HG02981 (cell line): ENCODE results near the gene PTPN20.
A peak's percentile ranks its signal among the peaks of the same experiment; 100 is the strongest.

Source experiments
- ATAC-seq: cut with Tn5 transposase; IDR thresholded peaks from one replicate; pipeline ENCODE4 v1.9.1; 2021; ENCODE audit warnings: mild to moderate bottlenecking, moderate library complexity; ENCODE audit not compliant: unreplicated experiment

PTPN20 gene

DNA sequence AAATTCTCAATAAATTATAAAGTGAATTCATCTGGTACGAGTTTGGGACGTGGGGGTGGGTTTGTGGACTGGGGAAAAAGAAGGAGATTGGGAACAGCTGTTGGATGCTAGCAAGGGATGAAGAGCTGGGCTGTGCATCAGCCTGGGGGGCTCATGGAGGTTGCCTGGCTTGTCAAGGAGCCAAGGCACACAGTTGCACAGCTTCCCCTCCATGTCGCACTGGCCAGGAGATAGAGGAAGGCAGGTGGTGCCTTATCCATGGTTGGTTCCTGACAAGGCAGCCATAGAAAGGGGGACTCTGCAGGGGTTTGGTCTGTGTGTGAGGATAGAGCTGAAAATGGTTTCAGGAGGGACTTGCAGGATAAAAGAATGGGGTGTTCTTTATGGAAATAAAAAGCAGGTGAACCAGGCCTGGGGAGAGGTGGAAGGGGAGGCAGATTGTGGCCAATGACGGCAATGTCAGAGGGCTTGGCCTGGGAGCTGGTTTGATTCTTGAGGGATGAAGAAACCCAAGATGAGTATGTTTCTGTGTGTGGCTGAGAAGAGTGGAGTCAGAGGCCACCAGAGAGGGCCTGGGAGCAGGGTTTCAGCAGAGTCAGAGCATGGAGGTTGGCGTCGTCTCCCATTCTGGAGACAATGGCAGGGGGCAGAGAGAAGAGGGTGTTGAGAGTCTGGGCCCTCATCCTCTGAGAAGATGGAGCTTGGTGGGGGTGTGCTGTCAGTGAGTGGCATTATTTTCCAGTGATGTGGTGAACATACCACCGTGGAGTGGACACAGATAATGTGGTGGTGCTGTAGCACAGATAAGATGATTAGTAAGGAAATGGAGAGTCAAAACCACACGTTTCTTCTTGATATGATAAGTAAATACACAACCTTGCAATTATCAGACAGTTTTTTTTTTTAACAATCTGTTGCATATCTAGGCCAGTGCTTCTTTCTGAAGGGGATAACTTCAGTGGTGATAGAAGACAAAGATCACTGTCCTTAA is 108.2 kb downstream of the PTPN20 start:
- ATAC-seq = no peak

DNA sequence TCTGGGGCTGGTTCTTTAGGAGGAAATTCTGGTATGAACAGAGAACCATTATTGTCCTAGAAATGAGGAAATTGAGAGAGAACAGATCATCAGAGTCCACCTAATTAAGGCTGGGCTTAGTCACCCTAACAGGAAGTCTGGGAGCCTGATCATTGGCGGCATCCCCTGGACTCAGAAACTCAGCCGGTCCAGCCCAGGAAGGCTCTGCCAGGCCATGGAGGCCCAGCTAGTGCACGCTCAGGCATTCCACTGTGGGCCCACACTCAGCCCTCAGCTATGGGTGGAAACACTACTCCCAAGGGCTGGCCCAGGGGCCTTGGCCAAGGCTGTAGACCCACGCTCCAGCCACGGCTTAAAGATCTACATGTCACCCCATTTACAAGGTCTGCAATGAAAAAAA is 109.2 kb downstream of the PTPN20 start:
- no peak for ATAC-seq

DNA sequence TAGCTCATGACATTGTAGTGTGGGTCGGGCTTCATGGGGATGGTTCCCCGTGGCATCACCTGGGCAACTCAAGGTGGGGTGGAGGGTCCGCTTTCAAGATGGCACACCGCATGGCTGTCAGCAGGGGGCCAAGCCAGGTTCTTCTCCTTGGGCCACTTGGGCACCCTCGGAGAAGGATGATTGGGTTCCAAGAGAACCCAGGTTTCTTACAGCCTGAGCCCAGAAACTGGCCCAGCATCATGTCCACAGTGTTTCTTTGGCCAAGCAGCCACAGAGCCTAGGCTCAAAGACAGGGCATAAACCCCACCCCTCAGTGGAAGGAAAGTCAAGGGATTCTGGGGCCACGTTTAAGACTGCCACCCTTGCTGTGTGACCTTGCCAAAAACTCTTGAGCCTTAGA is 110.6 kb downstream of the PTPN20 start:
- ATAC-seq = no peak

DNA sequence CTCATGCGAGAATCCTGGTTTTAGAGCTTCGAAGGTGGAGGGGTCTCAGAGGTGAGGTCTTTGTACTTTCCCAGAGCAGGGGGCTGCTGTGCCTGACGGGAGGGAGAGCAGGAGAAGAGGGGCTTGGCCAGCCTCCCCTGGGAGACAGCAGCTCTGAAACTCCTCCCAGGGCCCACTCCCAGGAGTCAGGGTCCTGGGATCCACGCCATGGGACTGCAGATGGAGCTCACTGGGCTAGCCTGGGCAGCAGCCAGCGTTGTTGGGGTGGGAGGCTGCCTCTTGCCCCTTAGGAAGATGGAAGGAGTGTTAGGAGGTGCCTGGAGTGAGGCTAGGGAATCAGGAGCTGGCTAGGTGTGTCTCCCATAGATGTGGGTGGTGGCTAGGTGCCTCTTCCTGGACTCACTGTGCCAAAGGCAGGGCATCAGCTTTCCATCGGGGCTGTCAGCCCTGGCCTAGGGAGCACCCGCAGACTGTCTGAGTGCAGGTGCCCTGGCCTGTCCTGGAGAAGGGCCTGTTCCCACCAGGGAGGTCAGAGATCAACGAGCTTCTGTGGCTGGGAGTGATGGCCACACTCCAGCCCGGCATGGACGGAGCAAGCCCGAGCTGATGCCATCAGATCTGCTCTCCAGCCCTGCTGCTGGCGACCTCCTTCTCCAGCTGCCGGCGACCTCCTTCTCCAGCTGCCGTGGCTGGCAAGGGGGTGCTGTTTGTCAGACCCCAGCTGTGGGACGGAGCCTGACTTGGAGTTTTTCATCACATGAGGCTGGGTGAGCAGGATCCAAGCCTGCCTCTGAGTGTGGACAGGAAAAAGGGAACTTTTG is 111.3 kb downstream of the PTPN20 start:
- no peak for ATAC-seq

DNA sequence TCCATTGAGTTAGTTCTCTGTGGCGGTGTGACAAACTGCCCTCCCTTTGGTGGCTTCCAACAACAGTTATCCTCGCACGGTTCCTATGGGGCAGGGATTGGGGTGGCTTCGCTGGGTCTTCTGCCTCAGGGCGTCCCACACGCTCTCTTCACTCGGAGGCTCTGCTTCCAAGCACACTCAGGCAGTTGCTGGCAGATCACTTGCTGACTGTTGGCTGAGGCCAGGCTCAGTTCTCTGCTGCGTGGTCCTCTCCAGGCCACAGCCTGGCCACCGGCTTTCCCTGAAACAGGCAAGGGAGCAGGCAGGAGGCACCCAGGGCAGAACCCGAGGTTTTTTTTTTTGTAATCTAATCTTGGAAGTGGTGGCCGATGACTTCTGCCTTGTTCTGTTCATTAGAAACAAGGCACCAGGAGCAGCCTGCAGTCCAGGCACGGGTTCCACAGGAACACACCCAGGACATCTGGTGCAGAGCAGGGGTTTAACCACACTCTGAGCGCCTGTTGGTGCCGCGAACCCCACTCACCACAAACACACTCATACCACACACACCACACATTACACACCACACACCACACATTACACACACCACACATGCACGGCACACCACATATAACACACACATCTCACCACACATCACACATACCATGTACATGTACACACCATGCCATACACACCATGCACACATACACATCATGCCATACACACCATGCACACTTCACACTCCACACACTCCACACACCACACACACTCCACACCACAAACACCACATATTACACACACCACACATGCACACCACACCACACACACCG is 112.2 kb downstream of the PTPN20 start:
- ATAC-seq = no peak

DNA sequence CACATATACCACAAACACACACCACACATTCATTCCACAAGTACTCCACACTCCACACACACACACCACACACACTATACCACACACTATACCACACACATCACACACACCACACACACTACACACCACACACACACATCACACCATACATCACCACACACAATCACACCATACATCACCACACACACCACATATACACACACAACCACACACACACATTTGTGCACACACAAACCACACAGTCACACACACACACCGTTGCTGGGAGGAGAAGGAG is 112.8 kb downstream of the PTPN20 start:
- no peak for ATAC-seq

DNA sequence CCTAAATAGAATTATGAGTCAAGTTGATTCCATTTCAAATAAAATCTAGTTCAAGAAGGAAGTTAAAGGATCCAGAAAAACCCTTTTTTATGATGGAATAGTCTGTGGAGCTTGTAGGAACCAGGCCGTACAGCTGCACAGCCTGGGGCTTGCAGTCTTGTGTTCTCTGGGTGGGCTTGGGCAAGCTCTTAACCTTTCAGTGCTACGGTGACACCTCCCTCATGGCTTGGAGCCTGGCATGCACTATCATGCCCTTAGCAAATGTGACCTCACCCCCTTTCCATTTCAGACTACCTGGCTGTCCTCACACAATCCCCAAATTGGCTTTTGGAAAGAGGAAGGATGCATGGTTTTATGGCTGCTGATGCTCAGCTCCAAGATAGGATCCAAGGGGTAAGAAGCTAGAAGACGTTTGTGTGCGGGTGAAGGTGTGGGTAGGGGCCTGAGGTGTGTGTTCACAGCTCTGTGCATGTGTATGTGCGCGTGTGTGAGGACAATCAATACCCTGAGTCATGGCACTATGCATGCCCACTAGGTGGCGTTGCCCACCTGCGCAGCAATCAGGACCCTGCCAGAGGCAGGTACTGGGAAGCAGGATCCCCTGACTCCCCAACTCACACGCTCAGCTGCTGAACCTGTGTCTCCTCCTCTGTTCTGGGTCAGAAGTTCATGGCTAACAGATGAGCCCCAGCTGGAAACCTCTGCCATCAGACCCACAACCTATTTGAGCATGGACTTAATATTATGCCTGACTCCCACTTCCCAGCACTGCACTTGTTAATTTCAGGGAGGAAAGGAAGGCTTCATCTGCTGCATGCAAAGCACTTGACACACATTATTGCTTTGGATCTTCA is 113.4 kb downstream of the PTPN20 start:
- peak; percentile 69 for ATAC-seq

DNA sequence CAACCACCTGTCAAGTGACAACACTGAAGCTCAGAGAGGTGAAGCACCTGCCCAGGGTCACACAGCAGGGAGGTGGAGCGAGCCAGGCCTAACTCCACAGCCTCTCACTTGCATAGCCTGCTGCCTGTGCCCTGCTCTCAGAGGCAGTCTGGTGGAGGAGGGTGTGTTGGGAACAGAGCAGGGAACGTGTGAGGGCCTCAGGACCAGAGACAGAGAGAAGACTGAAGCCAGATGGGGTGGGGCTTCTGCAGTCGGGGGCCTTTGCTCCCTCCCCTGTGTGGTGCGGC is 114.0 kb downstream of the PTPN20 start:
- no peak for ATAC-seq

DNA sequence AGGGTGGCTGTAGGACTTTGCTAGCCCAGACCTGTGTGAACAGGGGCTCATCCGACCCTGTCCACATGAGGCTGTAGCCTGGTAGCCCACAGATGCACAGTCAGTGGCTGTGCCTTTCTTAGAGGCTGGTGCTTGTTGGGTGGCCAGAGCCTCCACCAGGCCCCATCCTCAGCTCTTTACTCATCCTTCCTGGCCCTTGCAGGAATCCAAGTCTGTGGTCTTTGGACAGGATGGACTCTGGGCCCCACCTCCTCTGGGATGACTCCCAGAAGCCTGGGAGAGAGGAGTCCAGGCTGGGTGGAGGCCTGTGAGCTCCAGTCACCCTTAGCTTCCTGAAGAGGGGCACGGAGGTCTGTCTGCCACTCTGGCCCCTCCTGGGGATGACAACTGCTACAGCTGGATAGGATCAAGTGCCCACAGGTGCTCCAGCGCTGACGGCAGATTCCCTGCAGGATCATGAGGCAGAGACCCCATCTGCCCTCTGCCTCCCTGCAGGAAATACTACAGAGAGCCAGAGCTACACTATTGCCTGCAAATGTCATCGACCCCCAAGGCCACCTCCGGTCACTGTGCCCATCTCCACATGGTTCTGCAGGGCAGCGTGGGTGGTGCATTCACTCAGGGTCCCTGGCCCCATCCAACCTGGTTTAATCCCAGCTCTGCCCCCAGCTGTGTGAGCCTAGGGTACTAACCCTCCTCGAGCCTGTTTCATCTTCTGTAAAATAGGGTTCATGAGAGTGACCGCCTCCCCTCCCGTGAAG is 114.5 kb downstream of the PTPN20 start:
- ATAC-seq = no peak

DNA sequence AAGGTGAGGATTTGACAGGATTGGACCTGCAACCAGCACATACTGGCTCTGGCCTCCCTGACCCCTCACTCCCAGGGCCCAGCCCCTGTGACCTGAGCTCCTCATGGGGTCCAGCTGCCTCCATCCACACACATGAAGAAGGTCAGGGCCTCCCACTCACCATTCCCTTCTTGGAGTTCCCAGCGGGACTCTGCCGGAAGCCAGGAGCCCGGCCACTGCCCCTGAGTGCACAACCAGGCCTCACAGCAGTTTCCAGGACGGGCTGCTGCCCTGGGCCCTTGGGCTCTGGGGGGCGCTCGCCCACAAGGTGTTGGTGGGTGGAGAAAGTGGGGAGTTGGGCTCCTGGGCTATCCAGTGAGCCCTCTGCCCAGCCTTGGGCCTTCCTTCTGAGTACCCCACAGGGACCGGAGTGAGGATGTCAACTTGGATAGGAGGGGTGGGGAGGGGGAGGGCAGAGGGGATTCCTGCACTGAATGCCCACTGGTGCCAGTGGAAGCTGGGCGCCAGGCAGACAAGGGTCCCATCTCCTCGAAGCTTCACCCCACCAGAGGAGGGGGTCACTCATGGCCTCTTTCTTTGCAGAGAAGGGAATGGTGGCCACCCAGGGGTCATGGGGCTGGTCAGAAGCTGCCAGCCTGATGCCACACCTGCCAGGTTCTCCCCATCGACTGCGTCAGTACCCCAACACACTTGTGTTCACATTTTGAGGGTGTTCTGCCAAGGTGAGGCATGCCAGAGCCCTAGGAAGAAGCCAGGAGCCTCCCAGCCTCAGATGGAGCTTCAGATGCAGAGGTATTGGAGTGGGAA is 115.3 kb downstream of the PTPN20 start:
- no peak for ATAC-seq

DNA sequence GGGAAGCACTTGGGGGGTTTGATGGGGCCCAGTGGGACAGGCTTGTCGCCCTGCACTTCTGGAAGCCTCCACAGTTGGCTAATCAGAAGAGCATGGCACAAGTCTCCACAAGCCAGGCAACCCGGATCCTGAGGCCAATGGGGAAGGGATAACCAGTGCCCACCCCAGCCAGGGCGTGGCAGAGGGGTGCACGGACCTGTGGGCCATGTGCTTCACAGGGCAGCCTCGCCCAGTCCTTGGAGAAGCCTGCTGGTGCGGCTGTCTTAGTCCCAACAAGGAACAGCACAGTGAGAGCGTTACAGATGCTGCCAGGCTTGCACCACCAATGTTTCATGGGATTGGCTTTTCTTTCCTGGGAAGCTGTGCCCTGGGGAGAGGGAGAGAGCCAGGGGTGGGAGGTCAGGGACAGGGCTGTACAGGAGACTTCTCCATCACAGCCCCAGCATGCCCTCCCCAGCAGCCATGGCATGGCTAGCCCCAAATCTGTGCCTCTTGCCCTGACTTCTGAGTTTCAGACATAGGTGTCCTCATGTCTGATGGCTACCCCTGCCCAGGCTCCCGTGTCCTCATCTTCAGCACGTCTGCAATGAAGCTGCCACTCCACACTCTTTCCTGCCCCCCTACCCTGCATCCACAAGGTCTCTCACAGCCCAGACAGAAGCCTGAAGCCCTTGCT is 116.0 kb downstream of the PTPN20 start:
- no peak for ATAC-seq

DNA sequence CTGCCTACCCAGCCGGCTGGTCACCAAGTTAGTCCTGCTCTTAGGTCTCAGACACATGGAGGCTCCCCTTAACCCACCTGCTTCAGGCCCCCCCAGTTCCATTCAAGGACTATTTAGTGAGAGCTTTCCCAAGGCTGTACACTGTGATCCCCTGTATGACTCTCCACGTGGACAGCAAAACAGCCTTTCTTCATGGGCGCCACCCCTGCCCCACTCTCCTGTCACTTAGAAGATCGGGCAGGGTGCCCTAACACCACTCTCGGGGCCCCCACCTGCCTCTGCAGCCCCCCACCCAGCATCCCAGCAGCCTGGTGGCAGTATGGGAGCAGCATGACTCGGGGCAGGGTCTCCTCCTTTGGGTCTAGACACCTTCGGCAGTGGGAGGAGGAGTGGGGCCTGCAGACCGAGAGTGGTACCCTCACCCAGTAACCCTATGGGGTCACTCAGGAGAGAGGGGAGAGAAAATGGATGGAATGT is 116.6 kb downstream of the PTPN20 start:
- ATAC-seq = no peak

DNA sequence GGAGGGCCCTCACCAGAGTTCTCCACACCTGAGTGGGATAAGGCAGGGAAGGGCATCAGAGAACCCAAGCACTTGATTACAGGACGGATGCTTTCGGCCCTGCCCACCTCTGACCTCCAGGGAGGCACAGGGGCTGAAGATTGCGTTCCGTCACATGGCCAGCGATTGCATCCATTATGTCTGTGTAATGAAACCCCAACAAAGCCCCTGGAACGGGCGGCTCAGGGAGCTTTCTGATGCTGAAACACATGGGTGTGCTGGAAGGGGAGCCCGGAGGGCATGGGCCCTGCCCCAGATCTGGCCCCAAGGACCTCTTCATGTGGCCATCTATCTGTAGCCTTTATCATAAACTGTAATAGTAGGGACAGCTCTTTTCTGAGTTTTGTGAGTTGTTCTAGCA is 117.2 kb downstream of the PTPN20 start:
- ATAC-seq = no peak

DNA sequence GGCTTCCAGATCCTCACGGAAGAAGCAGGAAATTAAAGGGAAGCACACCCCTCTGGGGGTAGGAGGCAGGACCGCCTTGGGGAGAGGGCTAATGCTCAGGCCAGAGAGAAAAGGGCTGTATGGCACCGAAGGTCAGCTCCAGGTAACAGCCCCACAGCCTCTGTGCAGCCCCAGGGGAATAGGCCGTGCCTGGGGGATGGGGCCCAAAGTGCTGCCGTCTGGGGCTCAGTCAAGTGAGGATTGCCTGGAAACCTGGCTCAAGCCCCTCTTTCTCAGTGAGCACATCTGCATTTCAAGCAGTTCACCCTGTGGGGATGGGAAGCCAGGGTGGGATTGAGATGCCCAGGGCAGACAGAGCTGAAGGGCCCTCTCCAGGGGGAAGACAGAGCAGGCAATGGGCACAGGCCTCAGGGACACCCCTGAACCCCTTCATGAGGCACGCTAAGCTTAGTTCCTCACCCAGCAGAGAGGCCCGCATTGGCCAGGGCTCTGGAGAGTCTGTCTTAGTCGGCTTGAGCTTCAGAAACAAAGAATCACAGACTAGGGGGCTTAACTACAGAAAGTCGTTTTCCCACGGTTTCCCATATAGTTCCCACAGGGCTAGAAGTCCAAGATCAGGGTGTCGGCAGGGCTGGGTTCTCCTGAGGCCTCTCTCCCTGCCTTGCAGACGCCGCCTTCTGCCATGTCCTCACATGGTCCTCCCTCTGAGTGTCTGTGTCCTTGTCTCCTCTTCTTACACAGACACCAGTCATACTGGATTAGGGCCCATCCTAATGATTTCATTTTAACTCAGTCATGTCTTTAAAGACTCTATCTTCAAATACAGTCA is 118.2 kb downstream of the PTPN20 start:
- ATAC-seq = no peak

DNA sequence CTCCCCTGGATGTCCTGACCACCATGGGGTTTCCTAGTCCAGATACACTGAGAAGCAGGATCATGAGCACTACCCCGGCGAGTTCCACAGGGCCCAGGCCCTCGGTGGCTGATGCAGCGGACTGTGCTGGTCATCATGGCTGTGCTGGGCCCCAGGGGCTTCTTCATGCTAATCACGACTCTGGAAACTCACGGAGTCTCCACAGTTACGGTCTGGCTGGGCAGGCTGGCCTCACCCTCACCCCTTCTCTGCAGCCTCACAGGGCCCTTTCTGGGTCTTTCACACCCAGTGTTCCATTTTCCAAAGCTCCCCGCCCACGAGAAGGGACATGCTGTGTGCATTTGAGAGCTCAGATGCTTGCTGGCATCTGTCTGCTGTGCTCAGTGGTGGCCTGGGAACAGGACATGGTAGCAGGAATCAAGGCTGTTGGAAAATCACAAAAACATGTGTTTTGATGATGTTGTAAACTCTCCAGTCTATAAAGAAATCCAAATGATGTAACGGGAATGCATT is 119.0 kb downstream of the PTPN20 start:
- no peak for ATAC-seq

DNA sequence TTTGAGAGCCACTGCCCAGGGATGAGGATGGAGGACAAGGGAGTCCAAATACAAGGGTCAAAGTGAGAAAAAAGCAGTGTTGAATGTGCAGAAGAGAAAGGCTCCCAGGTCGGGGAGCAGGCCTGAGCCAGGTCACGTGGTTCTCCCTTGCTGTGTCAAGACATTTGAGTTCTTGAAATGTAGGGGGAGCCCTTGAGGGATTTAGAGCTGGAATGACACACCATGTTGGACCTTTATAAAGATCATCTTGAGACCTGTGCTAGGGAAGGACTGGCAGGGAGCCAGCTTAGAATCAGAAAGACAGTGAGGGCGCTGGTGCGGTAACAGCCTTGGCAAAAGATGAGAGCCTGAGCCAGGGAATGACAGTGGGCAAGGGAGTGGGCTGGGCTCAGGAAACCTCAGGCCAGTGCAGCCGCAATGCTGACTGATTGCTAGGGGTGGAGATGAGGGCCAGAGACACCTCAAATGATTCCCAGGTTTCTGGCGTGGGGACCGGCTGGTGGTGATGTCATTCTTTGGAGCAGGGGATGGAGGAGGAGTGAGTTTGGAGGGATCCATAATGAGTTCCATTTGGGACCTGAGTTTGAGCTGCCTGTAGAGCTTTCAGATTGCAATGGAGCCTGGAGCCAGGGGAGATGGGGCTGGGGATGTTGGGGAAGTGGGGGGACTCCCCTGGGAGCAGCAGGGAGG is 120.1 kb downstream of the PTPN20 start:
- ATAC-seq = no peak
